NCI-H748 treated with DMSO at 0.1 percent for 48 hours (cell line): Measurements from ENCODE around the gene RNF7.
A peak's percentile ranks its signal among the peaks of the same experiment; 100 is the strongest.
"Not testable (repeated sequence)": the region's sequence is repeated elsewhere in the genome, so short reads cannot be mapped to it uniquely, and the experiment has no call there.

Experiments used
- DNase-seq: peaks from one replicate; lab custom pipeline; 2025; lab: John Stamatoyannopoulos, UW

RNF7 gene

DNA sequence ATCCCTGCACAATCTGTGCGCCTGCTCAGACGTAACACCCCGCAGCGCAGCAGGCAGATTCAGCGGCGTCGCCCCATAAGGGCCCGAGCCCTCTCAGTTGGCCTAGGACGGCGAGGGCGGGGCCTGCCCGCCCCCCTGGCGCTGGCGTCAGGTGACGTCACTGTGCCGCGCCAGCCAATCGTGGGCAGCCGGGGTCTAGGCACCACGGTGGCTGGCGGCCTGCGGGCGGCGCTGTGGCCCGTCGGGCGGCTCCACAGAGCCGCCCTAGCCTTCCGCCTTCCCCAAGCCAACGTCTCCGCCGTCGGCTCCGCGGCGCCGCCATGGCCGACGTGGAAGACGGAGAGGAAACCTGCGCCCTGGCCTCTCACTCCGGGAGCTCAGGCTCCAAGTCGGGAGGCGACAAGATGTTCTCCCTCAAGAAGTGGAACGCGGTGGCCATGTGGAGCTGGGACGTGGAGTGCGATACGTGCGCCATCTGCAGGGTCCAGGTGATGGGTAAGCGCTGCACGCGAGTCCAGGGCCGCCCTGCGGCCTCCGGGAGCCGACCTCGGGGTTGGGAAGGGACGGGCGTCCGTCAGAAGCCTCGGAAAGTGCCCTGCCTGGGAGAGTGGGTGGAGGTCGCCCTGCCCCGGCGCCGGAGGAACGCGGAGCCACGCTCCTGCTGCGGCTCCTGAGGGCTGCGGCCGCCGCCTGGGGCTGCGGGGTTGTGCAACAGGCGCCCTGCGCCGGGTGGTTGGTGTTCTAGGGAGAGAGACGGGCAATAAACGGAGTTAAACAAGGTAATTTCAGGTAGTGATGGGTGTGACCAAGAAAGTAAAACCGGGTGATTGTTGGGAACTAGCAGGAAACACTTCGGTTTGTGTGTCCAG lies at the start of gene RNF7:
Gene RNF7, plus strand, starts transcription at position 277 of the 869 bp plus-strand sequence. Its CDS starts 44 bp downstream, at position 321.
- peak; percentile 78 for DNase-seq

DNA sequence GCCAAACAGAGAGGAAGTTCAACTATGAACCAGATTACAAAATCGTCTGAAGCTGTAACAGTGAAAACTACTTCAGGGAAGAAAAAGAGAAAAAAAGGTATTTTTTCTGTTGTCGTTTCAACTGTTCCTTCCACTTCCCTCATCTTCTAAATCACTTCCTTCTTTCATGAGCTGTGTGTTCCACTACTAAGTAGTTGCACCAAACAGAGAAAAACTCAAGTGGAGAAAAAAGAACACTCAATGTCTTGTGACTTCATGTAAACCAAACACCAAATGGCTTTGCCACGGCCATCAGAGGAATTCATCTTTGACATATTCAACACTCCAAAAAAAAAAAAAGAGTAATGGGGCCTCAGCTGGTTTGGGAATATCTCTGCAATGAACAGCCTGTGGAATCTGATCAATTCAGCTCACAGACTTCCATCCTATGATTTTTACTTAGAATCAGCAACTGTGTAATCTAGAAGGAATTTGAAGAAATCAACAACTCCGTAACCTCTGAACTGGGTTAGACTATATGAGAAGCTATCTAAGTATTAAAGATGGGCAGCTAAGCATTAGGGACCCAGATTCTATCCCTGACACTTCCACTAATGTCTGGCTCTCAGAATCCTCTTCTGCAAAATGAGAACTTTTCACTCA lies 47.5 kb upstream of the RNF7 start:
- no peak for DNase-seq

DNA sequence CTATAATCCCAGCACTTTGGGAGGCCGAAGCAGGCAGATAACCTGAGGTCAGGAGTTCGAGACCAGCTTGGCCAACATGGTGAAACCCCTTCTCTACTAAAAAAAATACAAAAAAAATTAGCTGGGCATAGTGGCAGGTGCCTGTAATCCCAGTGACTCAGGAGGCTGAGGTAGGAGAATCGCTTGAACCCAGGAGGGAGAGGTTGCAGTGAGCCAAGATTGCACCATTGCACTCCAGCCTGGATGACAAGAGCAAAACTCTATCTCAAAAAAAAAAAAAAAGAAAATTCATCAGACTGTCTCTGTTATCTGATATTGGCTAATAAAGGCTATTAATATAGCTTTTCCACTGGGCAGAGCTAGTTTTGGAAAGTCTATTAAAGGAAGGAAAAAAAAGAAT lies 46.6 kb upstream of the RNF7 start:
- not testable (repeated sequence) for DNase-seq

DNA sequence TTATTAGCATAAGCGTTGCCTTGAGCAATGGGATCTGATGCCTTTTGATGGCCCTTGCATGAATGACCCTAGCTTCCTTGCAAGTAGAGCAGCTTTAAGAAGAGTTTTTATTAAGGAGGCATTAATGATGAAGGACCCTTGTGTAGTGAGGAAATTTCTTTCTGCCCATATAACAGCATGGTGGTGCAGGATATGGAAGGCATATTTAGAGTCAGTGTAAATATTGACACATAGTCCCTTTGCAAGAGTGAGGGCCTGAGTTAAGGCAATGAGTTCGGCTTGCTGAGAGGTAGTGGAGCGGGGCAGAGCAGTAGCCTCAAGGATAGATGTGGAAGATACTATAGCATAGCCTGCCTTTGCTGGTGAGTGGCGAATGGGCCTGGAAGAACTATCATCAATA lies 45.1 kb upstream of the RNF7 start:
- not testable (repeated sequence) for DNase-seq

DNA sequence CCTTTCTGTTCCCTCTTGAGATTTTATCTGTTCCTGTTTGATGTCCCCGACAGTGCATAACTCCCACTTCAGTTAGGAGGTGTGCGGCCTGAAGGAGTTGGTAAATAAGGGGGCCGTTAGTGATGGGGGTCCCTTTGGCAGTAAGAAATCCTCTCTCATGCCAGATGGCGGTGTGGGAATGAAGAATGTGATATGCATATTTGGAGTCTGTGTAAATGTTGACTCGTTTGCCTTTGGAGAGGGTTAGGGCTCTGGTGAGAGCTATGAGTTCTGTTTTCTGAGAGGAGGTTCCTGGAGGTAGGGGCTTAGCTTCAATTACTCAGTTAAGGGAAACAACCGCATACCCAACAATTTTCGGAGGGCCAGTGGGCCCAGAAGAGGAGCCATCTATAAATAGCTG lies 38.8 kb upstream of the RNF7 start:
- no peak for DNase-seq

DNA sequence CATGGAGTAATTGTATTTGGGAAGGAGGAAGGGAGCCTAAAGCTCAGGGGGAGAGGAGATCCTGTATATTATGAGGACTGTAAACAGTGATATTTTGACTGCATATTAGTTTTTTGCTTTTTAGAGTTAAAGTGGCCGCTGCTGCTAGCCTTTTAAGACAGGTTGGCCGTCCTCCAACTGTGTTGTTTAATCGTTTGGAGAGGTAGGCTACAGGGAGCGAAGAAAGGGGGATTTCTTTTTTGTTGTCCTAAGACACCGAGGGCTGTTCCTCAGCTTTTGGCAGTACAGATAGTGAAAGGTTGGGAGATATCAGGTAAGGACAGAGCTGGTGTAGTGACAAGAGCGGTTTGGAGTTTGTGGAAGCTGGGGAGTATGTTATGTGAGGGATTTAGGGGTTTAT lies 38.2 kb upstream of the RNF7 start:
- DNase-seq, result no peak

DNA sequence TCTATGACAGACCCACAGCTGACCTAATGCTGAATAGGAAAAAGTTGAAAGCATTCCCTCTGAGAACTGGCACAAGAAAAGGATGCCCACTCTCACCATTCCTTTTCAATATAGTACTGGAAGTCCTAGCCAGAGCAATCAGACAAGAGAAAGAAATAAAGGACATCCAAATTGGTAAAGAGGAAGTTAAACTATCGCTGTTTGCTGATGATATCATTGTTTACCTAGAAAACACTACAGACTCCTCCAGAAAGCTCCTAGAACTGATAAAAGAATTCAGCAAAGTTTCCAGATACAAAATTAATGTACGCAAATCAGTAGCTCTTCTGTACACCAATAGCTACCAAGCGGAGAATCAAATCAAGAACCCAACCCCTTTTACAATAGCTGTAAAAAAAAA lies 34.7 kb upstream of the RNF7 start:
- DNase-seq, result not testable (repeated sequence)

DNA sequence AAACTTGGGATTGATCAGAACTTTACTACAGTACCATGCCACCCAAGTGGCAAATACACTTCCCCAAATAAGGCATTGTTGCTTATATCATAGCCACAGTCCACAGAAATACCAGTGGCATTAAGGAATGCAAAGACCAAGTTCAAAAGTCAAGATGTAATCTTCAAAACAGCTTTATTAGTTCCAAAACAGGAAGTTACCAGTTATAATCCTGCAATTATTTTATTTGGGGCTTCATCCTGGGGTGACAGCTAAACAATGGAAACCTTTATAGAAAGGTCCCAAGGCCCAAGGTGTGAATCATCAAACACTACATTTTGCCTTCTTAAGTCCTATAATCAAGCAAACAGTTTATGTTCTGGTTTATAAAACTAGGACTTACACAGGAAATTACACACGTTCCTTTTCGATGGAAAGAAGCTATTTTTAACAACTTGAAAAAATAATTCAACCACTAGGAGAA lies 30.3 kb upstream of the RNF7 start:
- no peak for DNase-seq

DNA sequence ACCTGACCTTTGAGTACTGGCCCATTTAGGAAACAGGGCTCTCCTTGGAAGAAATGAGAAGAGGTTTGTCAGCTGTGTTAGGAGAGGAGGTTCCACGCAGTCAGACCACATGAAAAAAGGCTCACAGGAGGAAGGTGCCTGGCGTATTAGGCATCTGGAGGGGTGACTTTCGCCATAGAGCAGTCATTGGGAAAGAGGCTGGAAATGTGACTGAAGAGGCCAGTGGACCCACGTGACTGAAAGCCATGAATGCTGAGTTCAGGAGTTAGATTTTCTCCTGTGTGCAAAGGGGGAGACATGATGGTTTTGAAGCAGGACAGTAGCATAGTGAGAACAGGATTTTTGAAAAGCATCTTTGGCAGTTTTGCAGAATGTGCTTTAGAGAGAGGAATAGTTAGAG lies 29.7 kb upstream of the RNF7 start:
- DNase-seq, result no peak

DNA sequence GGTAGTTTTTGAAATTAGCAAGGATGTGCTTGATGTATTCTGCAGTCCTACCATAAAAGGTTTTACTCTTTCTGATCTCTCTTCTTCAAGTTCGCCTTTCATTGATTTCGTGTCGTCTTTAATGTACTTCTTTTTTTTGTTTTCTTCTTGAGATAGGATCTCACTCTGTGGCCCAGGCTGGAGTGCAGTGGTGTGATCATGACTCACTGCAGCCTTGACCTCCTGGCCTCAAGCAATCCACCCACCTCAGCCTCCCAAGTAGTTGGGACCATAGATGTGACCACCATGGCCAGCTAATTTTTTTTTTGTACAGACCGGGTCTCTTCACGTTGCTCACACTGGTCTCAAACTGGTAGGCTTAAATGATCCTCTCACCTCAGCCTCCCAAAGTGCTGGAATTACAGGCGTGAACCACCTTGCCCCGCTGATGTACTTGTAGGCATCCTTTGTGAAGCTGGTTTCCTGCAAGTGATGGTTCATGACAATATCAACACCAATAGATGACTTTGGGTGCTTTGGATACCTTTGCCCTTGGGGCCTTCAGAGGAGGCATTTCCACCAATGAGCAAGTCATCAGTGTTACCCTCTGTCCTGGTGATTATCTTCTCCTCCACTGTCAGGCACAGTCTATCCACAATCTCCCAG lies 28.9 kb upstream of the RNF7 start:
- DNase-seq, result no peak

DNA sequence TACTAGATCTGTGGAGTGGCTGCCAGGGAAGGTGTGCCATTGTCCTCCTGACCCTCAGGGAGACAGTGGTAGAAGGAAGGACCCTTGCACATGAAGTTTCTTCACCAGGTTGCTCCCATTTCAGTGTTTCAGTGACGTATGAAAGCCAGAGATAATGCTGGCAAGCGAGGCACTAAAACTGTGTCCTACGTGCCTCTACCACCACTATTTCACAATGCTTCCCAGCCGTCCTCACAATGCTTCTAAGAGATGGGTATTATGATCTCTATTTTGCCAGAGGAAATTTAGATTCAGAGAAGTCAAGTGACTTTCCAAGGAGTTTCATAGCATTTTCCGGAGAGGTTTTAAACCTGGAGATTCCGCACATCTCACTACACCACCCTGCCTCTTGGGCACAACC lies 28.0 kb upstream of the RNF7 start:
- no peak for DNase-seq

DNA sequence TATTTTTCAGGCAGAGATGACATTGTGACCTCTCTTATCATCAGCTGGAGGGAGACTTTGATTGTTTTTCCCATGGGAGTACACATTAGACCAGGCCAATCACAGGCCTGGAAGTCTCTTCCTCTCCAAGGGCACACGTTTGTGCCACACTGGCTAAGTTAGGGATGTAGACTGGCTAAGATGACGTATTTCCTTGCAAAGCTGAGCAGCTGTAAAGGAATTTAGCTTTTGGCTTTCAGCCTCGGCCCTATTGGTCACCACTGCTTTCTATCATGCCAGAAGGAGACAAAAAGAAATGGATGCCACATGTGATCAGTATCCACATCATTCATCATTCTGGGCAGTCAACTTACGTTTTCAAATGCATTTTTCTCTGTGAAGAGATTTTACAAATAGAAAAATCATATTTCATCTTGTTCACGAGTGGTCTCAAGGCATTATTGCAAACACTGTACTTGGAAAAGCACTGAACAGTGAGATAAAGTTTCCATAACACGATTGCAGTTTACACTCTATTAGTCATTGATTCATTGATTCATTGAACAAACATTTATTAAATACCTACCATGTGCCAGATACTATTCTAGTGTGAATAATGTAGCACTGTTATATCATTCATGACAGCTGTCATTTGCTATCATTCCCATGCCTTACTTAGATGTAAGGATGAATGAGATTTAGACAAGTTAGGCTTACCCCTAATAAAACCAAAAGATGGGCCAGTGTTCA lies 27.0 kb upstream of the RNF7 start:
- DNase-seq, result no peak

DNA sequence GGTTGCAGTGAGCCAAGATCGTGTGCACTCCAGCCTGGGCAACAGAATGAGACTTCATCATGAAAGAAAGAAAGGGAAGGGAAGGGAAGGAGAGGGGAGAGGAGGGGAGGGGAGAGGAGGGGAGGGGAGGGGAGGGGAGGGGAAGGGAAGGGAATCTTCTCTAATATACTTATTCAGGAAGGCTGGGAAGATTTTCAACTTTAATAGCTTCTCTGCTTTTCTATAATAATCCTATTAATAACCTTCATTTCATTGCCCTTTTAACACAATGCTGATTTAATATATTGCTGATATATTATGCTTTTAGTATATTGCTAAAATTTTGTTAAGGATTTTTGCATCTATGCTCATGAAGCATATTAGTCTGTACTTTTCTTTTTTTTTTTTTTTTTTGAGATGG lies 23.4 kb upstream of the RNF7 start:
- DNase-seq, result no peak

DNA sequence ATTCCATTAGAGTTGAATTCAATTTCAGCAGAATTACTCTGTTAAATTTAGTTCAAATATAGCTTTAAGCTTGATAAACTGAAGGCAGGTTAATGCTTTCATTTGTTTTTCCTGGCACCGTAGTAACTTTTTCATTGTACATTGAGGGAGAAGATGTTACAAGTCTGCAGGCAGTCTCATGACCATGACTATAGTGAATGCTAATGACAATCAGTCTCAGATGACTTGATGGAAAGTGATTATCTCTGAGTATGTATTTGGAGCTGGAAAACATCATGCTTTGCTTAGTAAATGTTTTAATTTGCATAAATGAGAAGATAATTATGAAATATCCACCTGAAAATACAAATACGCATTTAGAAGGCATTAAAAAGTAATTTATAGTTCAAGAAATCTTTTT lies 16.0 kb upstream of the RNF7 start:
- DNase-seq, result no peak

DNA sequence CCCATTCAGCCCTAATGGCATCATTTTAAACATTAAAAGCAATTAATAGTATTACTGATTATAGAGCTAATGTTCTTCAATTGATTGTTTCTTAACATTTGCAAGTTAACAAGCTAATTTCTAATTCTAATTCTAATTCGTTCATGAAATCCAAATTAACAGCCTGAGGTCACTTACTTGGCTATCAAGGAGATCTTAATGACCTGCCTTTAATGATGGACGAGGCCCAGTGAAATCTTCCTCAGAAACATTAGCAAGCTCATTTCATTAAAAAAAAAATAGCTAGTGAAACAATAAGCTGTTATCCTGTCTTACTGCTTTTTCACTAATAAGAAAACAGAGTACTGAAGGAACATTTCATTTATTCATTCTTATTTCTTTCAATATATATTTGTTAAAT lies 15.4 kb upstream of the RNF7 start:
- no peak for DNase-seq

DNA sequence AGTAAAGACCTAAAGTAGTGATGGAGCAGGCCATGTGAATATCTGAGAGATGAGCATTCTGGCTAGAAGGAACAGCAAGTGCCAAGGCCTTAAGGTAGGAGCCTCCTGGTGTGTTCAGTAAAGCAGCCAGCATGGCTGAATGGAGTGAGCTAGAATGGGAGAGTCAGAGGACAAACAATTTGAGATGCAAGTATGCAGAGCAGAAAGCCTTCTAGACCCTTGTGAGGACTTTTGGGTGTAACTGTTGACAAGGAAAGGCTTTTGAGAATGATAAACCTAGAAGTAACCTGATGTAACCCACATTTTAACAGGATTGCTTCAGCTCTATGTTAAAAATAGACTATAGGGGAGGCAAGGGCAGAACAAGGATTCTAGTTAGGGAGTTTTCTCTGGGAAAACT lies 14.8 kb upstream of the RNF7 start:
- no peak for DNase-seq

DNA sequence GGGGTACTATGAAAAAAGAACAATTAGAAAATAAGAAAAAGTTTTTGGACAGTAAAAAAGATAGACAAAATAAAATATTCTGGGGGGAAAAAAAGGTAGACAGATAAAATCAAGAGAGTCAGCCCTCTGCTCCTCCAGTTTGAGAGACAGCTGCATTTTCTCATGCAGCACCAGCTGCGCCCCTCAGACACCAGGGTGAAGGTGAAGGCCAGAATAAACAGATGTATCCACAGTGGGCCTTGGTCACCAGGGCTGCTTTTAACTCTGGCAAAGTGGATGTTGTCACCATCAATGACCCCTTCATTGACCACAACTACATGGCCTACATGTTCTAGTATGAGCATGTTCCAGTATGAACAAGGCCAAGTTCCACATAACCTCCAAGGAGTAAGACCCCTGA lies 13.9 kb upstream of the RNF7 start:
- no peak for DNase-seq

DNA sequence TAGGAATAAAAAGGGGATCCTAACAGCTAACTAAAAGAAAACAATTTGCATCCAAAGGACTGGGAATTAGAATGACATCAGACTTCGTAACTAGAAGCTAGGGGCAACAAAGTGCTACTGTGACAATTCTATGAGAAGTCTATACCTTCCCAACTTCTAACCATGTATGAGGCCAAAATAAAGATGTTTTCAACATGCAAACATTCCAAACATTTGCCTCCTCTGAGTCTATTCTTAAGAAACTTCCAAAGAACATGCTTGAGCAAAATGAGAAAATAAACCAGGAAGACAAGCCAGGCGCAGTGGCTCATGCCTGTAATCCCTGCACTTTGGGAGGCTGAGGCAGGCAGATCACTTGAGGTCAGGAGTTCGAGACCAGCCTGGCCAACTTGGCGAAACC lies 13.1 kb upstream of the RNF7 start:
- no peak for DNase-seq

DNA sequence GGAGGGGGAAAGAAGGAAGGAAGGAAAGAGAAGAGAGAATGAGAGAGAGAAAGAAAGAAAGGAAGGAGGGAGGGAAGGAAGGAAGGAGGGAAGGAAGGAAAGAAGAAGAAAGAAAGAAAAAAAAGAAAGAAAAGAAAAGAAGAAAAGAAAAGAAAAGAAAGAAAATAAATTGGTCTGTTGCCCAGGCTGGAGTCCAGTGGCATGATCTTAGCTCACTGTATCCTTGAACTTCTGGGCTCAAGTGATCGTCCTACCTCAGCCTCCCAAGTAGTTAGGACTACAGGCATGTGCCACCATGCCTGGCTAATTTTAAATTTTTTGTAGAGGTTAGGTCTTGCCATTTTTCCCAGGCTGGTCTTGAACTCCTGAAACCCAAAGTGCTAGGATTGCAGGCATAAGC lies 11.6 kb upstream of the RNF7 start:
- no peak for DNase-seq

DNA sequence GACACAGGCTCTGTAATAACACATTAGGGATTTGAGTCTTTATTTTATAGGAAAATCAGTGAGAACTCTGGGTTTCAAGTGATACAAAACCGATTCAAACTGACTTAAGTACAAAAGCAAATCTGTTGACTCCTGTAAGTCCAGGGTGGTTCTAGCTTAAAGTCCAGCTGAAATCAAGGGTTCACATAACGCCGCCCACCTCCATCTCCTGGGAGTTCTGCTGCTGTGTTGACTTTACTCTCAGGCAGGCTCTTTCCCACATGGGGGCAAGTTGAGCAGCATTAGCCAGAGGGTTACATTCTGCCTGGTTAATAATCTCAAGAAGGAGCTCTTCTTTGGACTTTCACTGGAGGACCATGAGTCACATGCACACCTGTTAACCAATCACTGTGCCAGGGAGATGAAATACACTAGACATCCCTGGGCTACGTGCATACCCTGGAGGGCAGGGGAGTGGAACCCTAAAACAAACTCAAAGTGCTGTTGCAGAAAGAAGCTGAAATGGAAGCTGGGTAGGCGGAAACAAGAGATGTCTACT lies 9.7 kb upstream of the RNF7 start:
- DNase-seq, result no peak

DNA sequence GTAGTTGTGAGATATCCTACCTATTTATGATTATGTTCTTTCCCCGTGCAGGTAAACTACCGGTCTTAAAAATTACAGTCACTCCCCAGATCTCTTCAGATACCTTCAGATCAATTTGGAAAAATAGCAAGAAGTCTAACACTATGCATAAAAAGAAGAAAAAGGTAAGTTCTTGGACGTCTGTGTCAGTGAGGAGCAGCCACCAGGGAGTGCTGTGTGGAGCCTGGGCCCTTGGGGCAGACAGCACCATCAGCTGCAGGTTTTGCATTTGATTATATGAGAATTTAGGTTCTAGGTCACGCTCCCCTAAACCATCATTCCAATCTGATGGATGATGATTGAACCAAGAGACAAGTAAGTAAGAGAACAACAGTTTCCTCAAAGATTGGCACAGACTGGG lies 8.9 kb upstream of the RNF7 start:
- no peak for DNase-seq

DNA sequence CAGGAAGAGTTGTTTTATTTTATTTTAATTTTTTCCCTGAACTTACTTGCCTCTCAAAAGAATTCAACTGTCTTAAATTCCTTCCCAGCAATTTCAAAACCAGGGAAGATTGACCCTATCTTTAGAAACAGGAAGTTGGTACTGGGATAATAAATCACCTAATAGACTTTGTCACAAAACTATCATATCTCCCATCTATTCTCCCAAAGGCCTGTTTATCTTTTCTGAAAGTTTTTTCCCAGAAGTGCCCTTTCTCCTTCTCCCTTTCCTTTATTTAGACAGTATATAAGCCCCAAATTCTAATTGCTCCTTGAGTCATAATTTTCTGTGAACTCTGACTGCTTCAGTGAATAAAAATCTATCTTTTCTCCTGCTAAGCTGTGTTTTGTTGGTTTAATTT lies 2.9 kb upstream of the RNF7 start:
- no peak for DNase-seq
